ENCODE results near the gene PDE2A. TPM values are rescaled to one million over a fixed set of nuclear protein-coding genes. Genes with fewer than 3 reads are reported as not detected.

The PDE2A gene
- polyA plus RNA-seq, 1 experiment: 0.64 TPM

DNA sequence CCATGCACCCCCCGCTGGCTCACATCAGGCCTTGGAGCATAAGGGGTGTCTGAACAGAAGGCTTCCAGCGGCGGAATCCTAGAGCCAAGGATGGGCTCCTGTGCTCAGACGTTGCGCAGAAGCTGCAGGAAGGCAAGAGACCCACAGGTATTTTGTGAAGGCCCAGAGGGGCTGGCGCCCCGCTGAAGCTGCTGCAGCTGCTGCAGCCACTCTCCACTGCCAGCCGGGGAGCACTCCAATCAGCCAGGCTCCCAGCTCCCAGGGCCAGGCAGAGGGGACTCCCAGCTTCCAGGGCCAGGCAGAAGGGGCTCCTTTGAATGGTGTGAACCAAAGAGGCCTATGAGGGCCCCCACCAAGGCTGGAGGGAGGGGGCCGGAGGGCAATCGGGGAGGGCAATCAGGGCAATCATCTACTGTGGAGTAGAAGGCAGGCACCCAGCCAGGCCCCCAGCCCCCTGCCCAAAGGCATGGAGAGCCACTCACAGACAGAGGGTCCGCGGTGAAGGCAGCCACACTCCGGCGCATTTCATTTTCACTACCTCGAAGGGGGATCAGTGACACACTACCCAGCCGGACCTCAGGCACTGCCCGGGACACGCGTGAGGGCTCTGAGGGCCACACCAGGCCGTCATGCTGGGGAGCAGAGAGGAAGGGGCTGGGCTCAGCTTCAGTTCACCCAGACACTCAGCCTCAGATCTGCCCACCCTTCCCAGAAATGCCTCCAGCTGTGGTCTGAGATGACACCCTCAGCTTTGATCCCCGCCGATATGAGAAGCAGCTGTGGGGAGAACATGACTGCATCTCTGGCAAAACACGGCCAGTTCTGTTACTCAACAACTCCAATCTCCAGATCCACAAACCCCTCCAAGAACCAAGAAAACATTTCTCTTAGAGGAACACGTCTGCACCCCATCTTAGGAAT, 11.6 kb upstream of the PDE2A start:
- CTCF ChIA-PET: interaction anchor here (0.6 to 6.8 kb wide), 18 partner anchors 10 to 604 kb away, joined by 3 to 57 read pairs (median 4); partner anchors contain the start of gene STARD10
- Histone ChIP-seq H3K4me3 (ENCODE audit: low read depth, low read length) (no peak overlapping the region), H3K27me3 (ENCODE audit: control insufficient read depth, insufficient read depth, low read length) (no peaks in the 10 kb centered on the region), H3K36me3 (ENCODE audit: control insufficient read depth, insufficient read depth, low read length) (peaks cover 29% of the 10 kb centered on the region)
- POLR2A ChIA-PET: no interaction called here
- DNase-seq (ENCODE audit: low read depth): no peak
- TF ChIP-seq, protein P1, sequence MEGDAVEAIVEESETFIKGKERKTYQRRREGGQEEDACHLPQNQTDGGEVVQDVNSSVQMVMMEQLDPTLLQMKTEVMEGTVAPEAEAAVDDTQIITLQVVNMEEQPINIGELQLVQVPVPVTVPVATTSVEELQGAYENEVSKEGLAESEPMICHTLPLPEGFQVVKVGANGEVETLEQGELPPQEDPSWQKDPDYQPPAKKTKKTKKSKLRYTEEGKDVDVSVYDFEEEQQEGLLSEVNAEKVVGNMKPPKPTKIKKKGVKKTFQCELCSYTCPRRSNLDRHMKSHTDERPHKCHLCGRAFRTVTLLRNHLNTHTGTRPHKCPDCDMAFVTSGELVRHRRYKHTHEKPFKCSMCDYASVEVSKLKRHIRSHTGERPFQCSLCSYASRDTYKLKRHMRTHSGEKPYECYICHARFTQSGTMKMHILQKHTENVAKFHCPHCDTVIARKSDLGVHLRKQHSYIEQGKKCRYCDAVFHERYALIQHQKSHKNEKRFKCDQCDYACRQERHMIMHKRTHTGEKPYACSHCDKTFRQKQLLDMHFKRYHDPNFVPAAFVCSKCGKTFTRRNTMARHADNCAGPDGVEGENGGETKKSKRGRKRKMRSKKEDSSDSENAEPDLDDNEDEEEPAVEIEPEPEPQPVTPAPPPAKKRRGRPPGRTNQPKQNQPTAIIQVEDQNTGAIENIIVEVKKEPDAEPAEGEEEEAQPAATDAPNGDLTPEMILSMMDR (IDR thresholded peaks at IDR 0.05; ENCODE audit: insufficient read depth, low read depth, low read length): no peak

DNA sequence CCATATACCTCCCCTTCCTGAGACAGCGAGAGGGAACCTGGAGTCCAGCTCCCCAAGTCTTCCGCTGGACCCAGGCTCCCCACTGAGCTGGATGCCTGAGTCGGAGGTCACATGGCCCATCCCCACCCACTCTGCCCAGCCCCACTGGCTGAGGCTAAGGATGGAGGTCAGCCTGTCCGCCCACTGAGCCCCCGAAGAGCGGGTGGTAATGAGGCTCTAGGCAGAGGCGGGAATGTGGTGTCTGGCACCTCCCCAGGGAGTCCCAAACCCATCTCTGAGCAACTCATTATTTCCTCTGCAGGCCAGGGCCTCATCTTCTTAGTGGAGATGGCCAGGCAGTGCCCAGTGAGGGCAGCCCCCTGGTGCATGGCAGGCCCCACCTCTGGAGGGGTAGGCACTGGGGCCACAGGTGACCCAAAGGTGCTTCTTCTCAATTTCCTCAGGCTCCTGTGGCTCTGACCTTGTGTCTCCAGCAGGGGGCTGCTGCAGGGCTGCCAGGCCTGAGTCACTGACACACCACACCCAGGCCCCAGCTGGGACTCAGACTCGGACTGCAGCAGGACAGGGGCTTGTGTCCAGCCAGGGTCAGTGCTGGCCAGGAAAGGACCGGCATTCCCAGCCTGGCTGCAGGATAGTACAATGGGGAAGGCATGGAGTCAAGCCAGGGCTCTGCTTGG, 10.2 kb upstream of the PDE2A start:
- TF ChIP-seq, protein P1 (IDR thresholded peaks at IDR 0.05; ENCODE audit: insufficient read depth, low read depth, low read length): peak; percentile 79
- peaks cover 27% of the 10 kb centered on the region for H3K36me3 ChIP-seq (ENCODE audit: control insufficient read depth, insufficient read depth, low read length)
- H3K27me3 ChIP-seq (ENCODE audit: control insufficient read depth, insufficient read depth, low read length): no peaks in the 10 kb centered on the region; the same call in 1 of the 2 replicates
- no peak for DNase-seq (ENCODE audit: low read depth)
- POLR2A ChIA-PET: interaction anchor here (0.7 kb wide), 1 partner anchor 306 kb away, joined by 3 read pairs; no protein-coding TSS in a partner anchor
- no peak overlapping the region for H3K4me3 ChIP-seq (ENCODE audit: low read depth, low read length)
- CTCF ChIA-PET: interaction anchor here (0.6 to 6.8 kb wide), 47 partner anchors 8 to 499 kb away, joined by 3 to 57 read pairs (median 4); partner anchors contain the start of gene STARD10

DNA sequence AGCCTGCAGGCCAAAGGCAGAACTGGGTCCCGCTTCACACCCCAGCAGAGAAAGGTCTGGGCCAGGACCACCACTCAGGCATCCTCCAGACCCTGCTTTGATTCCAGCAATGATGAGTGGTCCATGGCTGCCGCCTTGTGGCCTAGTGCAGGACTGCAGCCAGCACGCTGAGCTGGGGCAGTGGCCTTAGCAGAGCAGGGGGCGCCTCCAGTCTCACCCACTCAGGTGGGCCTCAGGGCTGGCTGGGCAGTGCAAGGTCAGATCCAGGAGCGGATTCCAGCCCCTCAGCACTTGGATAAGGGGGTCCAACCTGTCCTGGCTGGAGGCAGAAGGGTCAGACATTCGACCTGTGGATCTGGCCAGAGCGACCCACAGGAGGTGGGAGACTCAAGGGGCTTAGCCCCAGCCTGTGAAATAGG, 9.6 kb upstream of the PDE2A start:
- Histone ChIP-seq H3K27me3 (ENCODE audit: control insufficient read depth, insufficient read depth, low read length) (no peaks in the 10 kb centered on the region; the same call in 1 of the 2 replicates), H3K36me3 (ENCODE audit: control insufficient read depth, insufficient read depth, low read length) (peaks cover 23% of the 10 kb centered on the region), H3K4me3 (ENCODE audit: low read depth, low read length) (no peak overlapping the region)
- CTCF ChIA-PET: interaction anchor here (0.6 to 6.8 kb wide), 42 partner anchors 8 to 499 kb away, joined by 3 to 57 read pairs (median 5); partner anchors contain the start of gene STARD10
- TF ChIP-seq, protein P1 (IDR thresholded peaks at IDR 0.05; ENCODE audit: insufficient read depth, low read depth, low read length): peak; percentile 94
- DNase-seq (ENCODE audit: low read depth): no peak
- POLR2A ChIA-PET: interaction anchor here (0.7 kb wide), 1 partner anchor 306 kb away, joined by 3 read pairs; no protein-coding TSS in a partner anchor

DNA sequence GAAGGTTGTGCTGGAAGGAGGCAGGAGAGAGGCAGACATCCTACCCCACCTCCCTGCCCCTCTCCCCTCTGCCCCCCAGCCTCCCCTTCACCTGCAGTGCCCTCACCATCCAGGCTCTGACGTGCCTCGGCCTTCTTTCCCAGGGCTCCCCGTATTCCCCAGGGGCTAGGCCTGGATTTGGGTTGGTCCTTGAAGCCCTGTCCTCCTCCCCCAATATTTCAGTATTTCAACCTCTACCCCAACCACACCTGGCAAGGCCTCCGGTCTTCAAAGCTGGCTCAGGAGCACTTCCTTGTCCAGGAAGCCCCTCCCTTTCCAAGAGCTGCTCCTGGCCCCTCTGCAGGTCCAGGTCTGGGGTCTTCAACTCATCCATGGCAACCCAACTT, 8.6 kb upstream of the PDE2A start:
- Histone ChIP-seq H3K36me3 (ENCODE audit: control insufficient read depth, insufficient read depth, low read length) (peaks cover 18% of the 10 kb centered on the region), H3K27me3 (ENCODE audit: control insufficient read depth, insufficient read depth, low read length) (peaks cover 7% of the 10 kb centered on the region), H3K4me3 (ENCODE audit: low read depth, low read length) (no peak overlapping the region)
- DNase-seq (ENCODE audit: low read depth): no peak
- POLR2A ChIA-PET: no interaction called here
- TF ChIP-seq, protein P1 (IDR thresholded peaks at IDR 0.05; ENCODE audit: insufficient read depth, low read depth, low read length): no peak
- CTCF ChIA-PET: interaction anchor here (0.7 to 6.8 kb wide), 16 partner anchors 10 to 222 kb away, joined by 3 to 57 read pairs (median 7); partner anchors contain the start of gene STARD10

Data from BJ (cell line).